ENCODE measurements around the gene ADAM12.
"Not testable (repeated sequence)": the region's sequence is repeated elsewhere in the genome, so short reads cannot be mapped to it uniquely, and the experiment has no call there.

Gene ADAM12

DNA sequence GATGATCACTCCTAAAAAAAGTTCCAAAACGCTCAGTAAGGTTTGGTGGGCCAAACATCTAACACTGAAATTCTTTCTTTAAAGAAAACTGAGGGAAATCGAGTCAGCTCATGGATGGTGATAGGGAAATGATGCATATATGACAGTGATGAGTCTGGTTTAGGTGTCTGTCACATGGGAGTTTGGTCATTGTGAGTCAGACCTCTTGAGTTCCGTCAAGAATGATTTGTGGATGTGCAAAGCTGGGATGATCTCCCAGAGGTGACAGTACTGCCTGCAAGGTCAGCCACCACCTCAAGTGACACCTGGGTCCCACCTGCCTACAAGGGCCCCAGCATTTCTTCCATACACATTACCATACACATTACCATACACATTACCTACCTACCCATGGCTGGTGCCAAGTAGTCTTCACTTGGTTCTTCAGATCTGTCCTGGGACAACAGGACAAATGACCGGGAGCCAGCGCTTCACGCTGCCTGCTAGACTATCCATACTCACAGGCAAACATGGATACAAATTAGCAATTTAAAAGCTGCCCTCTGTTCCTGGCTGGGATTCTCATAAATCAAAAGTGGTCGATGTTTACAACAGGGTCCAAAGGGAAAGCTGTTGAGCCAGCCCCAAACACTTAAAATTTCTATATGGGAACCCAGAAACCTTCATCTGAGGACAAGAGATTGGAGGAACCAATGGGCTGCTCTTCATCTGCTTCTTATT, 128.4 kb downstream of the ADAM12 start:
- no peak for DNase-seq

DNA sequence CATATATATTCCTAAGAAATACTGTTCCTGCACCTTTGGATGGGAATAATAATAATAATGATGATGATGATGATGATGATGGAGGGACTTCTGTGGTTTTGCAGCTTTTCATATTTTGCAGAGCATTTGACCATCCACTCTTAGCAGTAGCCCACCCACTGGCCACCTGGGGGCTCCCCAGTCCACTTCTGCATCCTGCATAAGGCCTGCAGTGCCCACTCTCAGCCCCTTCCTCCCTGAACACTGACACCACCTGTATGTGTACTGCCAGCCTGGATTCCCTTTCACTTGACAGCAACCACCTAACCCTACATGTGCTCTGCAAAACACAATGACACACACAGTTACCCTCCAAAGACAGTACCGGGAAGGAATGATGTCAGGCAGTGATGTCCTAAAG, 131.4 kb downstream of the ADAM12 start:
- DNase-seq = no peak

DNA sequence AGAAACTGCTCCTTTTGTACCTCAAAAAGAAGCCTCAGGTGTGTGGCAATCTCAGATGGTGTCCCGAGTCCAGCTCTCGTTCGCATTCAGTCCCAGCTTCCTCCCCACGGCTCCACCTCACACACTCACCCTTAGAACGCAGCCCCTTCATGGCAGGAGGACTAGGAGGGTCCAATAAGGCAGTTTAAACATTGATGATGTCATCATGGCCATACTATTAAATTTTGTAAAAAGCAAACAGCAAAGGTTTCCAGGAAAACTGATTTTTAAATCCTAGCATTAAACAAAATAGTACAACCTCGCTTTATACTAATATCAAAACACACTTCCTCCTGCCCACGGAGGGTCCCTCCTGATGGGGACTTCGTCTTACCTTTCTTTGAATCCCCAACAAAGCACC, 133.0 kb downstream of the ADAM12 start:
- no peak for DNase-seq

DNA sequence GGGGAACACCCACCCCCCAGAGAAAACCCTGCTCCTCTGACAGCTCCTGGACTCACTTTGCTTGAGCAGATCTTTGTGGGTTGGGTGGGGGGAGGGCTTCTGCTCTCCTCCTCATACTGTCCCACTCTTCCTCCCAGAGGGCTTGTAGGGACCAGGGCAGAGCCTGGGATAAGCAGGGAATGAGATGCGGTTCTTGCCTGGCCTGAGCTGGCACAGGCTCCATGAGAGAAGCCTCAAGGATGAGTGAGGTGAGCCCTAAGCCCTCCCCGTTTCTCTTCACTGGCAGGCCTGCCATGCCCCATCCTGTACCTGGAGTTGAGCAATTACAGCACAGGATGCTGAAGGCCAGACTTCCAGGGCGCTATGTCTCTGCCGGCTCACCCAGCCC, 134.7 kb downstream of the ADAM12 start:
- DNase-seq = no peak

DNA sequence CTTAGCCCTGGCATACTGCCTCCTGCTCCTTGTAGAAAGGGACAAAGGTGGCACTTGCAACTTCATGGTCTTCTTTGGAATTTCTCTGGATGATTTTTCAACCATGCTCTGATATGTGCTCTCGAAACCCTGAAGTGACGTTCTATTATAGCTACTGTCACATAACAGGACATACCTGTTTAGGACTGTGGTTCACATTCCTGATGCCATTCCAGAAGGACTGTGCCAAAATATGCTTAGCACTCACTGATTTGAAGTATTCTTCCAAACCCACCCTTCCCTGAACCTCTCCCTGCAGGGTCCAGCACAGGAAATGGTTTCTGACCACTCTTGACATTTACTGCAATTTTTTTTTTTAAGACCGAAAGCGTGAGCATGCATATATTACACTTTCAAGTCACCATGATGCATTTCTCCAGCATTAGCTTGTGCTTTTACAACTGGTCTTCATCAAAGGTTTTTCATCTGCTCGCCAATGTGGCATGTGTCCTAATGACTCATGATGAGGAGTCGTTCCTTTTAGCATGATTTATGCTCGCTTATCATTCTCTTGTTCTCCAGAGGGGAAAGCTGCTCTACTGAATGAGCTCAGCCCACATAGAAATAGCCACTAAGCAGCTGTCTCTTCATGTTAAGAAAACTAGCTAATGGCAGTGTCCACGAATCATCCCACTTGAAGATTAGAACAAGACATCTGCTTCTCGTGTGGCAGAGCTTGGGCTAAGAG, 135.2 kb downstream of the ADAM12 start:
- no peak for DNase-seq

DNA sequence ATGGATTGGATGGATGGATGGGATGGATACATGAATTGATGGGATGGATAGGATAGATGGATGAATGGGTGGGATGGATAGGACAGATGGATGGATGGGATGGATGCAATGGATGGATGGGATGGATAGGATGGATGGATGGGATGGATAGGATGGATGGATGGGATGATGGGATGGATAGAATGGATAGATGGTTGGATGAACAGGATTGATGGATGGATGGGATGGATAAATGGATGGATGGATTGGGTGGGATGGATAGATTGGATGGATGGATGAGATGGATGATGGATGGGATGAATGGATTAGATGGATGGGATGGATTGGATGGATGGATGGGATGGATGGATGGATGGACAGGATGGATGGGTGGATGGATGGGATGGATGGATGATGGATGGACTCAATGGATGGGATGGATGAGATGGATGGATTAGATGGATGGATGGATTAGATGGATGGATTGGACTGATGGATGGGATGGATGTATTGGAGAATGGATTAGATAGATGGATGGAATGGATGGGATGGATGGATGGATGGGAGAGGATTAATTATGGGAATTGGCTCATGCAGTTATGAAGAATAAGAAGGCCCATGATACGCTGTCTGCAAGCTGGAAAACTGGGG, 136.4 kb downstream of the ADAM12 start:
- no peak for DNase-seq

DNA sequence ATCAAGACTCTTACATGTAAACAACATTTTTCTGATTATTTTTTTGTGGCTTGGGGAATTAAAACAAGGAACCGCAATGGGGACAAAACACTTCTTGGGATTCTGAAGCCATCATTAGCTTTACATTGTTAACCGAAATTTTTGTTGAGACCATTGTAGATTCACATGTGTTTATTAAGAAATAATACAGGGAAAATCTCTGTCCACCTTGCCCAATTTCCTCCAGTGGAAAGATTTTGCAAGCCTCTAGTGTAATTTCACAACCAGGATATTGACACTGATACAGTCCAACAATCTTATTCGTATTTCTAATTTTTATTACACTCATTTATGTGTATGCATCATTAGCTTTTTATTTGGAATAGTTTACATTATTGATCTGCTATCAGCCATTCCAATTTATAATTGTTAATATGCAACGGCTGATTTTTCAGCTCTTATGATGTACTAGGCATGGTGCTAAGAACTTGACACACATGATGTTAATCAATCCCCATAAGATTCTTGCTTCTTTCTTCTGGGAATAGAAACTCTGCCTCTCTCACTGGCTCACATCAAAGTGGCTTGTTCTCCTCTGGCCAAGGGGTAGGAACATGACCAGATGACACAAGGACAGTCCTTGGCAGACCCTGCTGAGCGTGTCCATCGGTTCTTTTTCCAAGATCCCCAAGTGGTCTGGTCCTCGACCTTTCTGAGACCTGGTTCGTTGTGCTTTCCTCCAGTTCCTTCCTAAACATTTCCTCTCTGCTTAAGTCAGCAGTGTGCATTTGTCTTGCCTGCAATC, 137.6 kb downstream of the ADAM12 start:
- peak in 2 of 4 experiments; percentile 3 to 36 for DNase-seq

DNA sequence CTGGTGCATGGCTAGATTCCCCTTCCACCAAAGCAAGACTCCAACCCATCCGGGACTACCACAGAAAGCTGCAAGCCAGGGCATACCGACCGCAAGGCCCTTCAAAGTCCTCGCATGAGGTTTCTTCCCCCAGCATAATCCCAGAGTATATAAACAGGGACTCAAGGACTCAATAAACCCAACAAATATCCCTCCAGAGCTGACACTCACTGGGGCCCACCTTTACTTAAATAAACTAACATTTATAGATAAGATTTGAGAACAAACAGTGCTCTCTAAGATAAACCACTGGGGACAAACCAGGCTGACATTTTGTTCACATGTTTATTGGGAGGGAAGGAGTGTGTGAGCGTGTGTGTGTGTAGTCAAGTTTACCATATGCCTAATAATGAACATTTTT, 138.2 kb downstream of the ADAM12 start:
- no peak for DNase-seq

DNA sequence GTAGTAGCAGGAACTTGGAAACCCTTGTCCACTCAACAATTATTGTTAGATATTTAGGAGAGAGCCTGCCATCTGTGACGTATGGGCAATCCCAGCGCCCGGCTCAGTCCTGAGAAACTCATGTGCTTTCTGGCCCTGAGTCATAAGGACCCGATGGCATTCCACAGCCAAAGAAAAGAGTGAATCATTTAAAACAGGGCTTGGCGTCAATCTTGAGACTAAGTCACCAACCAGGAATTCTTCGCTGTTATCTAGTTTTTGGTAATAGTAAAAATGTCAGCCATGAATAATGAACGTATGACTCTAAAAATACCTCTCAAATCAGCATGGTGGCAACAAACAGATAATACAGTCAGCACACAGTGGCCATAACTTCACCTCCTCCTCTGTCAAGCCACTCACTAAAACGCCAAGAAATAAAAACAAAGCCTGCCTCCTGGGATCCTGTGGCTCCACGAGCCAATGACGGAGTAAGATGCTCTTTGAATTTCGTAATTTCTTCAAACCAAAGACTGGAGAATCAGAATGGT, 140.8 kb downstream of the ADAM12 start:
- no peak for DNase-seq

DNA sequence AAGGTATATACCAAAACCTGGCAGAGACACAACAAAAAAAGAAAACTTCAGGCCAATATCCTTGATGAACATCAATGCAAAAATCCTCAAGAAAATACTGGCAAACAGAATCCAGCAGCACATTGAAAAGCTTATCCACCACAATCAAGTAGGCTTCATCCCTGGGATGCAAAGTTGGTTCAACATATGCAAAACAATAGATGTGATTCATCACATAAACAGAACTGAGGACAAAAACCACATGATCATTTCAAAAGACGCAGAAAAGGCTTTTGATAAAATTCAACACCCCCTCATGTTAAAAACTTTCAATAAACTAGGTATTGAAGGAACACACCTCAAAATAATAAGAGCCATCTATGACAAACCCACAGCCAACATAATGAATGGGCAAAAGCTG, 141.9 kb downstream of the ADAM12 start:
- not testable (repeated sequence) for DNase-seq

DNA sequence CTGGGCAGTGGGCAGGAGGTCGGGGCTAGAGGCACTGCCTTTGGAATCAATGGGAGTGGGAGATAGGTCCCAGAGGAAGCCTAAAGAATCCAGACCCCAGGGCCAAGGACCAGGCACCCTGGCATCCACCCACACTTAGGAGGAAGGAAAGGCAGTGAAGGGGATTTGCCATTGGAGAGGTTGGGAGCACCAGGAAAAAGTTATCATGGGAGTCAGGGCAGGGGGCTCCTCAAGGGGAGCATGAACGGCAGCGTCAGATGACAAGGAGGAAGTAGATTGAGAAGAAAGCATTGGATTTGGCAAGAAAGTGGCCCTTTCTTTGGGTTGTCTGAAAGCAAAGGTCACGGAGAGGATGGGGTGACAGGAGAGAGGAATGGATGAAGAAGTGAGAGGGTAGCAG, 142.8 kb downstream of the ADAM12 start:
- no peak for DNase-seq

DNA sequence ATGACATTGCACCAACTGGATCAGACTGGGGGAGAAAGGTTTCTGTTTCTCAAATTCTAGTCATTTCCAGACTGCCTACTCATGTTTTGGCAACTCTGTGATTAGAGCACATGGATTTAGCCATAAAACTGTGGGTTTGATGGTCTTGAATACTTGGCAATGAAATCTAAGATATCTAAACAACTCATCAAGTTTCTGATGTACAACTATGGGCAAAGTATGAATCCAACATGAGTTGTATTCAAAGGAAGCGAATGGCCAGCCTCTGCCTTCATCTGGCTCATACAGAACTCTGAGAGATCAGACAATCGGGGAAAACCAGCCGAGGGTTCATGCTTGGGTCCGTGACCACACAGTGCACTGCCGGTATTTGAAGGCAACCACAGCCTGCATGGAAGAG, 144.3 kb downstream of the ADAM12 start:
- no peak for DNase-seq

DNA sequence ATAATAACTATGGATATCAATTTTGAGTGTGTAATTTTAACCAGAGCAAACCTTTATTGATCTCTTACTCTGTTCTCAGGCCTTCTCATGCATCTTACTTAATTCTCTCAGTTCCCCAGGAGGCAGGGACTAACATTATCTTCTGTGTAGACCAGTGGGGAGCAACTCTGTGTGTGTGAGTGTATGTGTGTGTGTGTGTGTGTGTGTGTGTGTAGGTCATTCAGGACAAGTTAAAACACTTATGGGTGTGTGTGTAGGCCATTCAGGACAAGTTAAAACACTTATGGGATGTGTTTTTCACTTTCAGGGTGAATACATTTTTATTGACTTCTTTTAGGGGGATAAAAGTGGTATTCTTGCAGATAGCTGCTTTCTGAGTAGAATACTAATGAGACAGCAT, 145.0 kb downstream of the ADAM12 start:
- DNase-seq = no peak

DNA sequence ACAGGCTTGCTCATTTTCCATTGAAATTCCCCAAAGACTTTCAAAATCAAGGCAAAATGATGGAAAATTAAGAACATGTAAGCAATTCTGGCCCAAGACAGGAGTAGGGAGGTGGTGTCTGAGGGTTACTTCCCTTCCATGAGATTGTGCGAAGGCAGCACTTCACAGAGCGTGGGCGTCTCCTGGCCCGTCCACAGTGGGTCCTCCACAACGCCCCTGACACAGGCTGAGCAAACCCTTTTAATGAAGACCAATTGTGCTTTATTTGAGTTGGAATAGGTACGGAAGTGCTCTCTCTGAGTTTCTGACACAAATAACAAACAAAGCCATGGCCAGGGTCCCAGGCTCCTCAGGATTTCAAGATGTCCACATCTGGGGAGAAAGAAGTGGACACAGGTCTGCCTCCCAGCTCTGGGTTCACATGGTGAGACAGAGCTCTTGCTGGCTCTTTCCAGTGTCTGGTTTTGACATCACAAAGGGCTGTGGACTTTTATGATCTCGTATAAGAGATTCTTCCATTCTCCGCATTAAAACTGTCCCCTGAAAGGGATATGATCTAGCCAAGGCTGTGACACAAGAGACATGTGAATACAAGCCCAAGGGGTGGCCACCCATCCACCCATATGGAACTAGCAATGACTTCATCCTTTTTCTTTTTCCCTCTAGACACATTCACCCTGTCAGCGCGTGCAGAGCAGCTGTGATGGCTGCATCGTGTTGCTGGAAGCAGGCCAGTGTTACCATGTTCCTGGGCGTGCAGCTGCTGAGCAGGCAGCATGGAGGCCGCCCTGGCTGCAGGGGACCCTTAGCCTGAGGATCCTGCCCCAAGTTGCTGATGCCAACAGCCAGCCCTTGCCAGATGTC, 145.6 kb downstream of the ADAM12 start:
- DNase-seq = peak in 2 of 4 experiments; percentile 5 to 6

DNA sequence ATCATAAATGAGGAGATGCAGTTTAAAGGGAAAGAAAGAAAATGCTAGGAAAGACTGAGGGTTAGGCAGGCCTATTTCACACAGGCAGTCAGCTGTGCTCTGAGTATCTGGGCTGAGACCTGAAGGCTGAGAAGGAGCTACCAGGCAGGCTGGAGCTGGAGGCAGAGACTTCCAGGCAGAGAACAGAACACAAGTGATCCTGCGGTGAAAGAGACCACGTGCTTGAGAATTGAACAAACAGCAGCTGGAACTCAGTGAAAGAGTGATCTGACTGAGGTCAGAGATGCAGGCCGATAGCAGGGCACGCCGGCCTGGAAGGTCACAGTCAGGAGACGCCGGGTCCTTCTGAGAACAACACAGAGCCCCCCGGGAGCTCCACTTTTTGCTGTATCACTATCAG, 147.8 kb downstream of the ADAM12 start:
- DNase-seq = no peak

DNA sequence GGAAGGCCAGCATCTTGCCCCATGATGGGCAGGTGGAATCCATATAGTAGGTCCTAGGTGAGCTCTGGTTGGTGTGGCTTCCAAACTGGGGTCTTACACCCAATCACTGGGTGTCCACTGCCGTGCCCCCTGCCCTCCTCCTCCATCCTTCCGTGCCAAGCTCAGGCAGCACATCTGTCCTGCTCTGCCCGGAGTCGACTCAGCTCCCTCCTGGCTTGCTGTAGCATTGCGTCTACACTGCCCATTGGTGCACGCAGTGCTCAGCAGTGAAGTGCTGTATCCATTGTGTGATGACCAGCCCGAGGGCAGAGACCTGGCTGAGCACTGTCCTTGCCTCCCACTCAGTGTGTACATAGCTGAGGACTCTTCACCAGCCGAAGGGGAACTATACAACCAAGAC, 148.4 kb downstream of the ADAM12 start:
- DNase-seq = no peak

DNA sequence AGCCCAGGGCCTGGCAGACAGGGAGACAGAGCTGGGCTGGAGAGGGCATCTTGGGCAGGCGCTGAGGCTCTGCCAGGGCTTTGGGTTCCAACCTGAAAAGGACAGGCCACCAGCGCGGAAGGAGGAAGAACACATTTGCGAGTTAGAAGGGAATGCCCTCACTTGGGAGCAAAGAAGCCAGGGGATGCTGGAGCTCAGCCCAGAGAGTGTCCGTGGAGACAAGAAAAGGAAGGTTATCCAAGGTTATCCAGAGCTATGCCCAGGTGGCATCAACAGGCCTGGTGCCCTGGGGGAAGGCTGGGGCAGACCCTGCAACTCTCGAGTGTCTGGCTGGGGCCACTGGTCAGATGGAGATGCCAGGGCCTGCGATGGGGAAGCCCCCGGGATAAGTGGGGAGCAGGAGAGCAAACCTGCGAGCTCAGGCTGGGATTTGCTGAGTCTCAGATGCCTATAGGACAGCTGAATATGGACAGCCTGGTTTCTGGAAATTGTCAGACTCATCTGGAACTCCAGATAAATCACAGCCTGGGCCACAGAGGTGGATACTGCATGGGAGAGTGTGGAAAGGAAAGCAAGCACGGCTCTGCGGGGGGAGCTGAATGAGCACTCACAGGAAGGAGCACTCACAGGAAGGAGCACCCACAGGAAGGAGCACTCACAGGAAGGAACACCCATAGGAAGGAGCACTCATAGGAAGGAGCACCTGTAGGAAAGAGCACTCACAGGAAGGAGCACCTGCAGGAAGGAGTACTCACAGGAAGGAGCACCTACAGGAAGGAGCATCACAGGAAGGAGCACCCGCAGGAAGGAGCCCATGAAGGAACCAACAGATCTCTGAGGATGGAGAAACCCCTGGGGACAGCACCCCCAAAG, 152.1 kb downstream of the ADAM12 start:
- DNase-seq = no peak

DNA sequence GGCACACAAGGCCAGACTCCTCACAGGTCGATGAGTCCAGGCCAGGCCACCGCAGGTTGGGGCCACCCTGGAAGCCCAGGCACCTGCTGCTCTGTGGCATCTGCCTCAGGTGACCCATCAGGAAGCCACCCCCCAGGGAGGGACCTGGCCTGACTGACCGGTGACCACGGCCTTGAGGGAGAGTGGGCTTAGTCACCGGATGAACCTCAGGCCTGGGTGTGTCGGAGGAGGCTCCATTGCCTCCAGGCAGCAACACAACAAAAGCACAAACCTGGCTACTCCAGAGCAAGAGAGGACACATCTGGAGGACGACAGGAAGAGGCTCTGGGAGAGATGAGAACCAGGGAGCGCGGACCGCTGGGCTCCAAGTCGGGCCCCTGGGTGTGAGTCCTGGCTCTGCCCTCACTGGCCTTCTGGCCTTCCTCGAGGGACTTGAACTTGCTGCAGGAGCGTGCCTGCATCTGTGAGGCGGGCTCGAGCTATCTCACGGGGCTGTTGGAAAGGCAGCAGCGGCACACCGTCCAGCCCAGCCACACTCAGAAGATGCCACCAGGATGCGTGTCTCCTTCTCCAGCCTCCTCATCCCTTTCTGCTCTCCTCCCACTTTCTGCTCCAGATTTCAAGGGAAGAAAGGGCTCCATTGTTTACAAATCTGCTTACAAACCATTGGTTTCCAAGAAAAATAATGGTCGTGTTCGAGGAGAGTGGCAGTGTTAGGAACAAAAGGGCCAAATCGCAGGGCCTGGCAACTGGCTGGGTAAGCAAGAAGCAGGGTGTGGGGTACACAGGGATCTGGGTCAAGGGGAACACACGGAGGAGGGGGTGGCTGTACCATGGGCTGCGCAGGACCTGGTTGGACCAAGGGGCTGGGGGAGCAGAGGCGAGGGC, 152.9 kb downstream of the ADAM12 start:
- DNase-seq = no peak

DNA sequence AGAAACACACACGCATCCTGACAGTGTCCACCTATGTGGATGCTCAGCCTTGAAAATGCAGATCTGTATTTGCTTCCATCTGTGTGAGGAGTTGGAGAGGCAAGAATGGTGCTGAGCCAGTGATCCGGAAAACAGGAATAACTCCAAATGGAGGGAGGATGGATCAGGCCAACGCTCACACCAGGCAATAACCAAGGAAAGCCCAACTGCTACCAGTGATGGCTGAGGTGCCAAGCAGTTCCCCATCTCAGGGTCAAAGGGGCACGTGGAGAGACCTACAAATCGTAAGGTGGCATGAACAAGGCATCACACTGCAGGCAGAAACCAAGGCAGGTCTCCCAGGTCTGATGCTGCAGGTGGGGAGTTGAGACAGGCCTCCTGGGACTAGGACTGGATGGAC, 153.6 kb downstream of the ADAM12 start:
- DNase-seq = no peak

Measured in suppressor macrophage (primary cell).